IMR-90 (cell line): ENCODE measurements around the gene B4GALT5. TPM values are rescaled to one million over a fixed set of nuclear protein-coding genes. Genes with fewer than 3 reads are reported as not detected.

Experiments used
- ATAC-seq: fragments of 200-7000 bp; cut with Tn5 transposase; 2 replicates; pipeline ENCODE4 v1.9.1; 2020; ENCODE audit warnings: low read depth, mild to moderate bottlenecking, moderate library complexity
- BruUV-seq: library from RNA; stranded (reverse); fragments of 400-500 nt; replicated peaks from 2 replicates; lab custom pipeline; 2021; lab: Mats Ljungman, UMichigan
- CTCF ChIA-PET: fragments of 300-600 bp; formaldehyde crosslinking; extraction: SDS; loops from one replicate; lab custom pipeline; 2021; ENCODE audit warnings: antibody characterized with exemption; lab: Yijun Ruan, JAX
- POLR2A ChIA-PET: fragments of 300-600 bp; sonication (Branson Sonifier 250); formaldehyde crosslinking; loops from one replicate; lab custom pipeline; 2022; ENCODE audit warnings: antibody characterized with exemption; ENCODE audit not compliant: unreplicated experiment; lab: Charles Lee
- DNase-seq: peaks from one replicate; pipeline ENCODE4 v3.0.0; 2013
- H2AFZ ChIP-seq: replicated peaks from 2 replicates; pipeline ENCODE3; 2013; ENCODE audit warnings: low read length, mild to moderate bottlenecking; ENCODE audit not compliant: poor library complexity
- H2AK5ac ChIP-seq: 2 replicates; pipeline ENCODE4 v1.6.1; 2013; ENCODE audit warnings: low read depth, low read length, inconsistent platforms
- H2AK9ac ChIP-seq: replicated peaks from 2 replicates; pipeline ENCODE3; 2013; ENCODE audit warnings: mild to moderate bottlenecking, low read depth, low read length, moderate library complexity; ENCODE audit not compliant: poor library complexity
- H2BK120ac ChIP-seq: 2 replicates; pipeline ENCODE4 v1.6.1; 2013; ENCODE audit warnings: low read depth, low read length, inconsistent platforms
- H2BK15ac ChIP-seq: 3 replicates; pipeline ENCODE4 v1.6.1; 2013; ENCODE audit warnings: low read depth, low read length, inconsistent platforms
- H2BK20ac ChIP-seq: 2 replicates; pipeline ENCODE4 v1.6.1; 2013; ENCODE audit warnings: low read depth, mild to moderate bottlenecking, inconsistent platforms, low read length, moderate library complexity
- H2BK5ac ChIP-seq: 2 replicates; pipeline ENCODE4 v1.6.1; 2013; ENCODE audit warnings: mild to moderate bottlenecking, low read depth, low read length, inconsistent platforms; ENCODE audit not compliant: poor library complexity, severe bottlenecking
- H3K14ac ChIP-seq: replicated peaks from 2 replicates; pipeline ENCODE4 v1.6.1; 2013; ENCODE audit warnings: low read depth, low read length, inconsistent platforms
- H3K18ac ChIP-seq: 2 replicates; pipeline ENCODE4 v1.6.1; 2013; ENCODE audit warnings: low read depth, low read length, control low read depth
- H3K23ac ChIP-seq: 2 replicates; pipeline ENCODE4 v1.6.1; 2013; ENCODE audit warnings: low read depth, low read length, inconsistent platforms
- H3K27ac ChIP-seq: 2 replicates; pipeline ENCODE4 v1.5.1; 2013; ENCODE audit warnings: mild to moderate bottlenecking, control low read depth, low read length; ENCODE audit not compliant: insufficient read depth
- H3K27me3 ChIP-seq: 2 replicates; pipeline ENCODE4 v1.6.1; 2013; ENCODE audit warnings: low read length; ENCODE audit not compliant: control insufficient read depth, insufficient read depth
- H3K36me3 ChIP-seq: 2 replicates; pipeline ENCODE4 v1.6.1; 2013; ENCODE audit warnings: low read length, mixed read lengths; ENCODE audit not compliant: control insufficient read depth, insufficient read depth
- H3K4ac ChIP-seq: 2 replicates; pipeline ENCODE4 v1.6.1; 2013; ENCODE audit warnings: low read depth, low read length, inconsistent platforms
- H3K4me1 ChIP-seq: 2 replicates; pipeline ENCODE4 v1.6.1; 2013; ENCODE audit warnings: low read length, mixed read lengths; ENCODE audit not compliant: control insufficient read depth, insufficient read depth
- H3K4me2 ChIP-seq: 2 replicates; pipeline ENCODE4 v1.6.1; 2013; ENCODE audit warnings: low read depth, mild to moderate bottlenecking, control low read depth, low read length, moderate library complexity
- H3K4me3 ChIP-seq: 2 replicates; pipeline ENCODE4 v1.5.1; 2013; ENCODE audit warnings: low read depth, mild to moderate bottlenecking, control low read depth, low read length, moderate library complexity; ENCODE audit not compliant: insufficient read depth
- H3K56ac ChIP-seq: 2 replicates; pipeline ENCODE4 v1.6.1; 2013; ENCODE audit warnings: low read length, inconsistent platforms; ENCODE audit not compliant: insufficient read depth; ENCODE audit errors: extremely low read depth
- H3K79me1 ChIP-seq, 2 experiments: 2 replicates each; pipeline ENCODE4 v1.6.1; 2013; ENCODE audit warnings: low read length in 2 of 2, inconsistent platforms in 1 of 2, low read depth in 1 of 2
- H3K9ac ChIP-seq: 2 replicates; pipeline ENCODE4 v1.6.1; 2013; ENCODE audit warnings: low read depth, low read length, control low read depth
- H3K9me1 ChIP-seq: 2 replicates; pipeline ENCODE4 v1.6.1; 2013; ENCODE audit warnings: low read length, inconsistent platforms; ENCODE audit not compliant: insufficient read depth
- H3K9me3 ChIP-seq: 2 replicates; pipeline ENCODE4 v1.6.1; 2013; ENCODE audit warnings: low read length; ENCODE audit not compliant: control insufficient read depth, insufficient read depth
- H4K20me1 ChIP-seq: 2 replicates; pipeline ENCODE4 v1.6.1; 2013; ENCODE audit warnings: low read length, inconsistent platforms; ENCODE audit not compliant: insufficient read depth
- H4K5ac ChIP-seq: 2 replicates; pipeline ENCODE4 v1.6.1; 2013; ENCODE audit warnings: mild to moderate bottlenecking, low read depth, low read length, control low read depth
- H4K8ac ChIP-seq, 2 experiments: 2 replicates each; pipeline ENCODE4 v1.6.1; 2013; ENCODE audit warnings: low read depth in 2 of 2, low read length in 2 of 2, control low read depth in 1 of 2, inconsistent platforms in 1 of 2
- H4K91ac ChIP-seq: 2 replicates; pipeline ENCODE4 v1.6.1; 2013; ENCODE audit warnings: low read depth, low read length, inconsistent platforms; ENCODE audit not compliant: insufficient read depth
- BHLHE40 ChIP-seq: fragments of 150-350 bp; IDR thresholded peaks from 2 replicates; pipeline ENCODE4 v1.6.1; 2016; ENCODE audit warnings: mild to moderate bottlenecking, low read depth, low read length
- CEBPB ChIP-seq: IDR thresholded peaks from 2 replicates; pipeline ENCODE4 v1.6.1; 2012; ENCODE audit warnings: low read depth, low read length, improper control_type of control experiment
- ELK1 ChIP-seq: fragments of 150-350 bp; IDR thresholded peaks from 2 replicates; pipeline ENCODE4 v1.6.1; 2016; ENCODE audit warnings: low read depth, mild to moderate bottlenecking, low read length, moderate library complexity, borderline replicate concordance
- FOS ChIP-seq: fragments of 150-350 bp; IDR thresholded peaks from 2 replicates; pipeline ENCODE4 v1.6.1; 2016; ENCODE audit warnings: low read depth, low read length
- MAFK ChIP-seq: IDR thresholded peaks from 2 replicates; pipeline ENCODE4 v1.6.1; 2012; ENCODE audit warnings: low read depth, low read length, improper control_type of control experiment
- MXI1 ChIP-seq: IDR thresholded peaks from 2 replicates; pipeline ENCODE4 v1.6.1; 2012; ENCODE audit warnings: low read depth, mild to moderate bottlenecking, low read length, moderate library complexity, borderline replicate concordance
- NFE2L2 ChIP-seq: fragments of 150-350 bp; IDR thresholded peaks from 2 replicates; pipeline ENCODE4 v1.6.1; 2016; ENCODE audit warnings: low read depth, mild to moderate bottlenecking, low read length
- RAD21 ChIP-seq: IDR thresholded peaks from 2 replicates; pipeline ENCODE4 v1.6.1; 2012; ENCODE audit warnings: low read length, improper control_type of control experiment
- RFX5 ChIP-seq: IDR thresholded peaks from 2 replicates; pipeline ENCODE4 v1.8.0; 2012; ENCODE audit warnings: low read depth, mild to moderate bottlenecking, low read length, moderate library complexity
- WGBS, 2 experiments: methylation state at CpG; one replicate each; pipeline versions ENCODE4 v1.1.5 to v1.1.7; 2013; ENCODE audit warnings: missing lambda C conversion rate in 2 of 2; ENCODE audit not compliant: insufficient read length in 1 of 2; ENCODE audit errors: extremely low coverage in 2 of 2; 5-methylcytosine and 5-hydroxymethylcytosine counted together
- dilution Hi-C: fragments of 300-500 bp; cut with HindIII; formaldehyde crosslinking; loops from one replicate; pipeline ENCODE4 v1.14.3; 2018; ENCODE audit warnings: low sequenced_read_pairs; ENCODE audit not compliant: unreplicated experiment
- in situ Hi-C: fragments of 300-500 bp; cut with MboI; formaldehyde crosslinking; loops from 3 replicates; pipeline ENCODE4 v1.14.3; 2019; ENCODE audit warnings: low sequenced_read_pairs, inconsistent platforms, mixed read lengths
- intact Hi-C: fragments of 100-400 bp; cut with micrococcal nuclease; formaldehyde crosslinking; loops from 2 replicates; pipeline ENCODE4 v1.10.0; 2022
- polyA plus RNA-seq, 3 experiments: library from polyadenylated mRNA; depleted of rRNA; stranded (reverse); fragments of >200 nt; gene quantifications; 2 replicates each; pipeline ENCODE4 v1.2.3, GENCODE V29; 2012; ENCODE audit warnings: low replicate concordance in 1 of 3
- total RNA-seq: library from RNA; depleted of rRNA; stranded (reverse); fragments of >200 nt; gene quantifications from 2 replicates; pipeline ENCODE4 v1.2.3, GENCODE V29; 2012

Gene B4GALT5
- total and polyA plus RNA-seq, 2 of the 4 experiments (the other 2 are of a cell fraction): 11.3 to 20.4 TPM

GRCh38 chr20:49695830-49696229, 17.8 kb downstream of the B4GALT5 start:
- H3K9me3 ChIP-seq: no peaks in the 10 kb centered on the region
- dilution Hi-C loops: no loop called here
- H2AK9ac ChIP-seq: no peak overlapping the region
- no peak overlapping the region for H3K4me3 ChIP-seq
- no peak overlapping the region for H2BK5ac ChIP-seq
- no peak overlapping the region for H3K18ac ChIP-seq
- ChIA-PET POLR2A (no interaction called here), CTCF (no interaction called here)
- H2AFZ ChIP-seq: no peak overlapping the region
- H3K36me3 ChIP-seq: no peaks in the 10 kb centered on the region
- no peak overlapping the region for H3K23ac ChIP-seq
- H3K9ac ChIP-seq: no peak overlapping the region
- H4K8ac ChIP-seq: no peak overlapping the region
- H3K27ac ChIP-seq: no peak overlapping the region
- intact Hi-C loops: no loop called here
- H4K91ac ChIP-seq: no peak overlapping the region
- no peak for DNase-seq
- H3K4me1 ChIP-seq: peaks cover 13% of the 10 kb centered on the region
- H4K5ac ChIP-seq: no peak overlapping the region
- TF ChIP-seq BHLHE40 (no peak), MXI1 (no peak), NFE2L2 (no peak), MAFK (peak; percentile 42; the same call in 1 of the 2 replicates), CEBPB (no peak), RFX5 (no peak), RAD21 (no peak), FOS (no peak), ELK1 (no peak)
- no peak overlapping the region for H3K14ac ChIP-seq
- H3K4ac ChIP-seq: no peak overlapping the region
- in situ Hi-C loops: no loop called here
- WGBS, 2 experiments: no CpG with 5 or more reads among the region's 3 CpGs
- no TSS peak for BruUV-seq
- no peak for ATAC-seq
- no peak overlapping the region for H2BK15ac ChIP-seq
- no peak overlapping the region for H2BK20ac ChIP-seq
- peaks cover 11% of the 10 kb centered on the region for H3K9me1 ChIP-seq
- no peaks in the 10 kb centered on the region for H3K27me3 ChIP-seq
- H2BK120ac ChIP-seq: no peak overlapping the region
- no peak overlapping the region for H3K4me2 ChIP-seq
- H3K56ac ChIP-seq: no peak overlapping the region
- H4K20me1 ChIP-seq: peaks cover 86% of the 10 kb centered on the region
- H3K79me1 ChIP-seq: peaks cover 39 to 83% of the 10 kb centered on the region in 2 experiments
- H2AK5ac ChIP-seq: no peak overlapping the region
